ENCODE measurements around the gene TTC28. TPM values are rescaled to one million over a fixed set of nuclear protein-coding genes. Genes with fewer than 3 reads are reported as not detected.

Gene TTC28
- total and polyA plus RNA-seq, 2 donors (not counting 1 experiment from before 2014, with no cell fraction given), result 8.2 to 31.4 TPM

- Histone ChIP-seq H3K4me3 (replicated peaks in 1 of 4; ENCODE audit: control extremely low read depth in 1 of 4, insufficient read depth in 1 of 4, low read depth in 3 of 4, low read length in 4 of 4) (no peak overlapping the region), H3K9ac (ENCODE audit: insufficient read depth, low read length) (no peak overlapping the region), H3K36me3 (ENCODE audit: control insufficient read depth, insufficient read depth, low read length) (no peaks in the 10 kb centered on the region), H2AFZ (ENCODE audit: low read length) (no peak overlapping the region), H3K27me3 (ENCODE audit: control insufficient read depth, insufficient read depth, low read length) (no peaks in the 10 kb centered on the region), H3K9me3 (ENCODE audit: control insufficient read depth, insufficient read depth, low read depth, low read length) (no peaks in the 10 kb centered on the region), H3K27ac (ENCODE audit: insufficient read depth, low read length) (no peak overlapping the region), H3K79me2 (ENCODE audit: control insufficient read depth, insufficient read depth, low read length) (no peaks in the 10 kb centered on the region), H4K20me1 (ENCODE audit: control insufficient read depth, extremely low read depth, insufficient read depth, low read length) (no peaks in the 10 kb centered on the region), H3K4me1 (ENCODE audit: control insufficient read depth, extremely low read depth, insufficient read depth, low read length) (no peaks in the 10 kb centered on the region), H3K4me2 (ENCODE audit: extremely low read depth, insufficient read depth, low read length) (no peak overlapping the region)
- TF ChIP-seq CTCF (conservative IDR thresholded peaks at IDR 0.05 in 1 of 2, IDR thresholded peaks at IDR 0.05 in 1 of 2; ENCODE audit: low read depth in 1 of 2, low read length in 2 of 2) (no peak), EZH2 (IDR thresholded peaks at IDR 0.05; ENCODE audit: low read length, missing control alignments) (no peak)
- no peak for DNase-seq (ENCODE audit: low read depth in 2 of 2)
Observed at GRCh38 chr22:28058036-28058435, 621.6 kb downstream of the TTC28 start.

GRCh38 chr22:28054819-28055208 is 624.8 kb downstream of the TTC28 start:
- Histone ChIP-seq H3K27me3 (ENCODE audit: control insufficient read depth, insufficient read depth, low read length) (no peaks in the 10 kb centered on the region), H3K4me3 (replicated peaks in 1 of 4; ENCODE audit: control extremely low read depth in 1 of 4, insufficient read depth in 1 of 4, low read depth in 3 of 4, low read length in 4 of 4) (no peak overlapping the region), H3K9ac (ENCODE audit: insufficient read depth, low read length) (no peak overlapping the region), H3K4me1 (ENCODE audit: control insufficient read depth, extremely low read depth, insufficient read depth, low read length) (no peaks in the 10 kb centered on the region), H2AFZ (ENCODE audit: low read length) (no peak overlapping the region), H3K27ac (ENCODE audit: insufficient read depth, low read length) (no peak overlapping the region), H3K36me3 (ENCODE audit: control insufficient read depth, insufficient read depth, low read length) (no peaks in the 10 kb centered on the region), H3K4me2 (ENCODE audit: extremely low read depth, insufficient read depth, low read length) (no peak overlapping the region), H3K79me2 (ENCODE audit: control insufficient read depth, insufficient read depth, low read length) (no peaks in the 10 kb centered on the region), H4K20me1 (ENCODE audit: control insufficient read depth, extremely low read depth, insufficient read depth, low read length) (no peaks in the 10 kb centered on the region), H3K9me3 (ENCODE audit: control insufficient read depth, insufficient read depth, low read depth, low read length) (no peaks in the 10 kb centered on the region)
- no peak for DNase-seq (ENCODE audit: low read depth in 2 of 2)
- TF ChIP-seq CTCF (conservative IDR thresholded peaks at IDR 0.05 in 1 of 2, IDR thresholded peaks at IDR 0.05 in 1 of 2; ENCODE audit: low read depth in 1 of 2, low read length in 2 of 2) (no peak), EZH2 (IDR thresholded peaks at IDR 0.05; ENCODE audit: low read length, missing control alignments) (no peak)

GRCh38 chr22:28053896-28054818 is 625.5 kb downstream of the TTC28 start:
- no peaks in the 10 kb centered on the region for H4K20me1 ChIP-seq (ENCODE audit: control insufficient read depth, extremely low read depth, insufficient read depth, low read length)
- no peak for TF ChIP-seq EZH2 (IDR thresholded peaks at IDR 0.05; ENCODE audit: low read length, missing control alignments)
- no peak overlapping the region for H3K4me2 ChIP-seq (ENCODE audit: extremely low read depth, insufficient read depth, low read length)
- no peaks in the 10 kb centered on the region for H3K27me3 ChIP-seq (ENCODE audit: control insufficient read depth, insufficient read depth, low read length)
- no peaks in the 10 kb centered on the region for H3K4me1 ChIP-seq (ENCODE audit: control insufficient read depth, extremely low read depth, insufficient read depth, low read length)
- no peak overlapping the region for H2AFZ ChIP-seq (ENCODE audit: low read length)
- H3K4me3 ChIP-seq (replicated peaks in 1 of 4; ENCODE audit: control extremely low read depth in 1 of 4, insufficient read depth in 1 of 4, low read depth in 3 of 4, low read length in 4 of 4), result no peak overlapping the region
- no peak overlapping the region for H3K9ac ChIP-seq (ENCODE audit: insufficient read depth, low read length)
- no peaks in the 10 kb centered on the region for H3K79me2 ChIP-seq (ENCODE audit: control insufficient read depth, insufficient read depth, low read length)
- peak; percentile 38 to 58 for DNase-seq (ENCODE audit: low read depth in 2 of 2)
- H3K27ac ChIP-seq (ENCODE audit: insufficient read depth, low read length), result no peak overlapping the region
- no peaks in the 10 kb centered on the region for H3K9me3 ChIP-seq (ENCODE audit: control insufficient read depth, insufficient read depth, low read depth, low read length)
- H3K36me3 ChIP-seq (ENCODE audit: control insufficient read depth, insufficient read depth, low read length), result no peaks in the 10 kb centered on the region
